H1 (cell line): ENCODE results near the gene DHDDS. TPM values are rescaled to one million over a fixed set of nuclear protein-coding genes. Genes with fewer than 3 reads are reported as not detected.

ENCODE experiments used
- CTCF ChIA-PET: fragments of 300-600 bp; sonication (Branson Sonifier 250); formaldehyde crosslinking; loops from one replicate; lab custom pipeline; 2021; ENCODE audit not compliant: partially characterized antibody; lab: Charles Lee
- POLR2A ChIA-PET: fragments of 300-600 bp; sonication (Branson Sonifier 250); formaldehyde crosslinking; loops from one replicate; lab custom pipeline; 2021; ENCODE audit warnings: inconsistent platforms; ENCODE audit not compliant: partially characterized antibody; lab: Charles Lee
- DNase-seq, 2 experiments: peaks; one replicate each; pipeline versions ENCODE4 v3.0.0 to v3.0.0-alpha.2; 2010 to 2022; ENCODE audit warnings: low spot score in 2 of 2, low read depth in 1 of 2, mixed read lengths in 1 of 2
- FAIRE-seq: peaks from 2 replicates; lab custom pipeline; 2011; peaks lifted over from hg19 to GRCh38; lab: Jason Lieb, UNC
- H2AFZ ChIP-seq: 2 replicates; pipeline ENCODE4 v1.8.1; 2012; ENCODE audit warnings: low read length, inconsistent platforms
- H2AK5ac ChIP-seq: 2 replicates; pipeline ENCODE4 v1.6.1; 2013; ENCODE audit warnings: low read depth, low read length
- H2BK120ac ChIP-seq: replicated peaks from 2 replicates; pipeline ENCODE3; 2013; ENCODE audit warnings: low read depth, low read length, inconsistent platforms
- H2BK12ac ChIP-seq: 2 replicates; pipeline ENCODE4 v1.6.1; 2013; ENCODE audit warnings: low read depth, low read length
- H2BK15ac ChIP-seq: 2 replicates; pipeline ENCODE4 v1.6.1; 2013; ENCODE audit warnings: low read length
- H2BK20ac ChIP-seq: 2 replicates; pipeline ENCODE4 v1.6.1; 2013; ENCODE audit warnings: low read length
- H2BK5ac ChIP-seq: 2 replicates; pipeline ENCODE4 v1.6.1; 2013; ENCODE audit warnings: low read depth, low read length
- H3K14ac ChIP-seq: 2 replicates; pipeline ENCODE4 v1.6.1; 2013; ENCODE audit warnings: inconsistent platforms; ENCODE audit not compliant: insufficient read length
- H3K18ac ChIP-seq: 2 replicates; pipeline ENCODE4 v1.6.1; 2013; ENCODE audit warnings: low read length; ENCODE audit errors: extremely low read depth
- H3K23ac ChIP-seq: 2 replicates; pipeline ENCODE4 v1.6.1; 2013; ENCODE audit warnings: inconsistent platforms; ENCODE audit not compliant: insufficient read length
- H3K23me2 ChIP-seq: 2 replicates; pipeline ENCODE4 v1.6.1; 2013; ENCODE audit warnings: low read depth, low read length
- H3K27ac ChIP-seq: 2 replicates; pipeline ENCODE4 v1.6.1; 2011; ENCODE audit warnings: low read depth, low read length, inconsistent platforms
- H3K27me3 ChIP-seq, 4 experiments: replicated peaks in 1 of 4; 1 replicate in 1 of 4; 2 replicates in 3 of 4; pipeline versions ENCODE4 v1.6.1 to v1.8.1; 2011 to 2013; ENCODE audit warnings: low read length in 3 of 4, mild to moderate bottlenecking in 3 of 4, inconsistent platforms in 2 of 4, mixed read lengths in 2 of 4, moderate library complexity in 1 of 4; ENCODE audit not compliant: control insufficient read depth in 3 of 4, insufficient read depth in 3 of 4; ENCODE audit errors: extremely low read depth in 1 of 4
- H3K36me3 ChIP-seq, 4 experiments: 2 replicates each; pipeline versions ENCODE4 v1.6.1 to v1.8.1; 2011 to 2013; ENCODE audit warnings: mild to moderate bottlenecking in 4 of 4, low read length in 3 of 4, moderate library complexity in 2 of 4, control low read depth in 1 of 4, inconsistent platforms in 1 of 4; ENCODE audit not compliant: insufficient read depth in 4 of 4, control insufficient read depth in 2 of 4
- H3K4ac ChIP-seq: replicated peaks from 2 replicates; pipeline ENCODE3; 2013; ENCODE audit warnings: low read length, low read depth, mixed read lengths, inconsistent platforms; ENCODE audit not compliant: insufficient read length
- H3K4me1 ChIP-seq, 4 experiments: replicated peaks in 1 of 4; 1 replicate in 1 of 4; 2 replicates in 3 of 4; pipeline versions ENCODE4 v1.6.1 to v1.8.1; 2011 to 2013; ENCODE audit warnings: low read length in 3 of 4, inconsistent platforms in 2 of 4, mixed read lengths in 1 of 4; ENCODE audit not compliant: insufficient read depth in 4 of 4, control insufficient read depth in 3 of 4
- H3K4me2 ChIP-seq, 2 experiments: 2 replicates each; pipeline versions ENCODE4 v1.6.1 to v1.8.1; 2011 to 2013; ENCODE audit warnings: low read depth in 2 of 2, low read length in 2 of 2, control low read depth in 1 of 2, inconsistent platforms in 1 of 2, mild to moderate bottlenecking in 1 of 2; ENCODE audit not compliant: insufficient read depth in 1 of 2
- H3K4me3 ChIP-seq, 4 experiments: fragments of 200-600, 300-600 bp in 1 of 4; sonication (generic), shearing (Covaris generic), sonication (Bioruptor Twin) in 1 of 4; 2 replicates each; pipeline versions ENCODE4 v1.5.1 to v1.8.1; 2011 to 2016; ENCODE audit warnings: low read length in 4 of 4, low read depth in 3 of 4, control low read depth in 2 of 4, inconsistent platforms in 2 of 4, mild to moderate bottlenecking in 2 of 4, mixed read lengths in 1 of 4, moderate library complexity in 1 of 4; ENCODE audit not compliant: insufficient read depth in 2 of 4; ENCODE audit errors: extremely low read depth in 1 of 4
- H3K56ac ChIP-seq: replicated peaks from 2 replicates; pipeline ENCODE3; 2013; ENCODE audit warnings: low read depth, mild to moderate bottlenecking, mixed read lengths, low read length, inconsistent platforms; ENCODE audit not compliant: insufficient read length
- H3K79me1 ChIP-seq: 2 replicates; pipeline ENCODE4 v1.6.1; 2013; ENCODE audit warnings: low read depth, low read length, control low read depth
- H3K79me2 ChIP-seq, 2 experiments: 2 replicates each; pipeline versions ENCODE4 v1.6.1 to v1.8.1; 2012 to 2013; ENCODE audit warnings: low read length in 2 of 2, mild to moderate bottlenecking in 2 of 2, inconsistent platforms in 1 of 2; ENCODE audit not compliant: insufficient read depth in 2 of 2, control insufficient read depth in 1 of 2
- H3K9ac ChIP-seq, 4 experiments: replicated peaks in 1 of 4; 1 replicate in 1 of 4; 2 replicates in 3 of 4; pipeline versions ENCODE4 v1.6.1 to v1.8.1; 2011 to 2013; ENCODE audit warnings: low read depth in 3 of 4, low read length in 3 of 4, control low read depth in 2 of 4, mild to moderate bottlenecking in 2 of 4, moderate library complexity in 2 of 4, inconsistent platforms in 1 of 4; ENCODE audit errors: extremely low read depth in 1 of 4
- H3K9me3 ChIP-seq, 2 experiments: 2 replicates each; pipeline versions ENCODE4 v1.6.1 to v1.8.1; 2012 to 2013; ENCODE audit warnings: mild to moderate bottlenecking in 2 of 2, moderate library complexity in 2 of 2, control low read depth in 1 of 2, inconsistent platforms in 1 of 2, low read depth in 1 of 2, low read length in 1 of 2, mixed read lengths in 1 of 2; ENCODE audit not compliant: insufficient read depth in 2 of 2
- H4K20me1 ChIP-seq, 2 experiments: replicated peaks in 1 of 2; 2 replicates each; pipeline versions ENCODE3 to v1.8.1; 2011 to 2013; ENCODE audit warnings: inconsistent platforms in 2 of 2, low read length in 2 of 2, mild to moderate bottlenecking in 1 of 2; ENCODE audit not compliant: insufficient read depth in 2 of 2, control insufficient read depth in 1 of 2
- H4K5ac ChIP-seq: 2 replicates; pipeline ENCODE4 v1.6.1; 2013; ENCODE audit warnings: low read length, low read depth, mixed read lengths, inconsistent platforms; ENCODE audit not compliant: insufficient read length
- H4K8ac ChIP-seq: 2 replicates; pipeline ENCODE4 v1.8.0; 2013; ENCODE audit warnings: mild to moderate bottlenecking, moderate library complexity, low read length, inconsistent platforms; ENCODE audit not compliant: insufficient read depth; ENCODE audit errors: extremely low read depth
- H4K91ac ChIP-seq: replicated peaks from 2 replicates; pipeline ENCODE3; 2013; ENCODE audit warnings: low read length, mixed read lengths, inconsistent platforms; ENCODE audit not compliant: insufficient read length
- CBX5 ChIP-seq: fragments of 300-800, 300-1000 bp; sonication (generic); IDR thresholded peaks from 2 replicates; pipeline ENCODE4 v1.7.1; 2016; ENCODE audit warnings: antibody characterized with exemption, low read length, low read depth
- CHD1 ChIP-seq: IDR thresholded peaks from 2 replicates; pipeline ENCODE4 v1.6.1; 2012; ENCODE audit warnings: low read depth, low read length, improper control_type of control experiment
- EP300 ChIP-seq, 2 experiments: IDR thresholded peaks; 1 replicate in 1 of 2; 2 replicates in 1 of 2; pipeline ENCODE4 v1.6.1; 2011 to 2012; ENCODE audit warnings: low read depth in 2 of 2, low read length in 2 of 2, mild to moderate bottlenecking in 2 of 2, borderline replicate concordance in 1 of 2, inconsistent platforms in 1 of 2, moderate library complexity in 1 of 2
- GTF2F1 ChIP-seq: IDR thresholded peaks from 2 replicates; pipeline ENCODE4 v1.6.1; 2012; ENCODE audit warnings: low read depth, low read length, improper control_type of control experiment, borderline replicate concordance
- KDM1A ChIP-seq: fragments of 200-600, 300-600 bp; sonication (generic); IDR thresholded peaks from 2 replicates; pipeline ENCODE4 v1.7.1; 2016; ENCODE audit warnings: mild to moderate bottlenecking, low read length, borderline replicate concordance
- KDM5A ChIP-seq: fragments of 200-600 bp; IDR thresholded peaks from 2 replicates; pipeline ENCODE4 v1.7.1; 2012; ENCODE audit warnings: mild to moderate bottlenecking, low read length, inconsistent platforms, mixed read lengths
- SIRT6 ChIP-seq: IDR thresholded peaks from one replicate; pipeline ENCODE4 v1.7.1; 2012; ENCODE audit warnings: low read length, inconsistent platforms
- TAF1 ChIP-seq: IDR thresholded peaks from 2 replicates; pipeline ENCODE4 v1.6.1; 2011; ENCODE audit warnings: mild to moderate bottlenecking, low read depth, low read length
- YY1 ChIP-seq: IDR thresholded peaks from 2 replicates; pipeline ENCODE4 v1.6.1; 2011; ENCODE audit warnings: low read depth, mild to moderate bottlenecking, low read length
- ZNF274 ChIP-seq: IDR thresholded peaks from 2 replicates; pipeline ENCODE4 v1.7.0; 2012; ENCODE audit warnings: low read length, borderline replicate concordance; ENCODE audit errors: extremely low read depth
- WGBS, 2 experiments: shearing (Covaris generic) in 1 of 2; methylation state at CpG; one replicate each; pipeline versions ENCODE4 v1.1.6 to v1.1.7; 2013 to 2015; ENCODE audit warnings: low lambda C conversion rate in 2 of 2, mixed read lengths in 2 of 2, inconsistent platforms in 1 of 2, low coverage in 1 of 2, missing lambda C conversion rate in 1 of 2; ENCODE audit not compliant: insufficient replicate concordance in 2 of 2, insufficient coverage in 1 of 2, insufficient read length in 1 of 2; ENCODE audit errors: extremely low coverage in 1 of 2, missing lambda C conversion rate in 1 of 2; 5-methylcytosine and 5-hydroxymethylcytosine counted together
- polyA plus RNA-seq, 7 experiments: library from polyadenylated mRNA; depleted of rRNA in 3 of 7; stranded (reverse) in 5 of 7; unstranded in 2 of 7; fragments of >200 nt in 5 of 7; fragments of 200-250 nt in 2 of 7; gene quantifications; 1 replicate in 5 of 7; 2 replicates in 1 of 7; 4 replicates in 1 of 7; pipeline versions ENCODE4 v1.2.1 to v1.2.3, GENCODE V29; 2011 to 2013; ENCODE audit warnings: missing spikeins in 2 of 7, mixed read lengths in 2 of 7
- total RNA-seq: library from RNA; stranded (reverse); fragmentation: NEBNext Ultra II Directional; extraction: Animal tissue kit (Norgen Biotek cat#: 25700); gene quantifications from 2 replicates; pipeline ENCODE4 v1.2.1, GENCODE V29; 2021

DHDDS gene
- total and polyA plus RNA-seq, 2 of the 8 experiments (the other 6 are each of a cell fraction or from before 2014, with no cell fraction given): 28.3 to 44.6 TPM

DNA sequence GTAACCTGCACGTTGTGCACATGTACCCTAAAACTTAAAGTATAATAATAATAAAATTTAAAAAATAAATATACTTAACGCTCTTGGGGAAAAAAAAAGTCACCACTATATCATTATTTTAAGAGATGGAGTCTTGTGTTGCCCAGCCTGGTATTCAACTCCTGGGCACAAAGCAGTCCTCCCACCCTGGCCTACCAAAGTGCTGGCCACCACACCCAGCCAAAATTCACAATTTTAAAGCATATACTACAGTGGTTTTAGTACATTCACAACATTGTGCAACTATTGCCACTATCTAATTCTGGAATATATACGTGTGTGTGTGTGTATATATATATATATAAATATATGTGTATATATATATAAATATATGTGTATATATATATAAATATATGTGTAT is 46.0 kb downstream of the DHDDS start:
- Histone ChIP-seq H2AFZ (no peak overlapping the region), H3K4me3 (no peak overlapping the region), H2AK5ac (no peak overlapping the region), H3K56ac (no peak overlapping the region), H3K18ac (no peak overlapping the region), H3K9ac (no peak overlapping the region), H3K36me3 (peaks cover 21 to 52% (median 34%) of the 10 kb centered on the region in 4 experiments), H4K5ac (no peak overlapping the region), H2BK5ac (no peak overlapping the region), H3K4ac (no peak overlapping the region), H3K23ac (no peak overlapping the region), H4K91ac (no peak overlapping the region), H3K4me2 (no peak overlapping the region), H4K20me1 (peaks cover 6 to 12% of the 10 kb centered on the region in 2 experiments), H2BK12ac (no peak overlapping the region), H2BK15ac (no peak overlapping the region), H4K8ac (0 out of 2 replicates have a peak overlapping the region, but pooled peaks have one; percentile 41), H3K79me1 (no peaks in the 10 kb centered on the region; the same call in 1 of the 2 replicates), H3K27ac (no peak overlapping the region), H3K23me2 (peaks cover 2% of the 10 kb centered on the region; the same call in 1 of the 2 replicates), H3K9me3 (no peaks in the 10 kb centered on the region), H3K27me3 (no peaks in the 10 kb centered on the region), H2BK20ac (no peak overlapping the region), H2BK120ac (no peak overlapping the region), H3K14ac (no peak overlapping the region), H3K79me2 (peaks cover 4 to 13% of the 10 kb centered on the region in 2 experiments; a peak in 3 of 4 replicates), H3K4me1 (peaks cover 0 to 7% (median 1%) of the 10 kb centered on the region in 4 experiments; a peak in 2 of 7 replicates)
- FAIRE-seq (no peak), DNase-seq (no peak)
- TF ChIP-seq GTF2F1: no peak
- TF ChIP-seq ZNF274: no peak
- TF ChIP-seq CHD1: no peak
- TF ChIP-seq EP300 (IDR thresholded peaks at IDR 0.05; ENCODE audit: borderline replicate concordance in 1 of 2, low read depth in 2 of 2, low read length in 2 of 2): no peak
- no peak for TF ChIP-seq SIRT6
- no peak for TF ChIP-seq TAF1
- TF ChIP-seq KDM5A: no peak
- TF ChIP-seq KDM1A: no peak
- no peak for TF ChIP-seq CBX5
- no peak for TF ChIP-seq YY1
- 92% methylated on average over 3 of the region's 3 CpGs; no CpG with 5 or more reads in 1 of the 2 experiments for WGBS, 2 experiments
- CTCF ChIA-PET: interaction anchor here (0.6 kb wide), 1 partner anchor 9 kb away, joined by 3 read pairs; no protein-coding TSS in a partner anchor
- POLR2A ChIA-PET: interaction anchor here (1.4 kb wide), 1 partner anchor 60 kb away, joined by 6 read pairs; no protein-coding TSS in a partner anchor
